Raji (cell line): ENCODE data around the gene RAB3B.

Experiments
- POLR2A ChIP-seq: IDR thresholded peaks from 2 replicates; pipeline ENCODE4 v1.6.1; 2011; ENCODE audit warnings: low read depth, low read length, control low read depth; ENCODE audit not compliant: insufficient read depth

The RAB3B gene

DNA sequence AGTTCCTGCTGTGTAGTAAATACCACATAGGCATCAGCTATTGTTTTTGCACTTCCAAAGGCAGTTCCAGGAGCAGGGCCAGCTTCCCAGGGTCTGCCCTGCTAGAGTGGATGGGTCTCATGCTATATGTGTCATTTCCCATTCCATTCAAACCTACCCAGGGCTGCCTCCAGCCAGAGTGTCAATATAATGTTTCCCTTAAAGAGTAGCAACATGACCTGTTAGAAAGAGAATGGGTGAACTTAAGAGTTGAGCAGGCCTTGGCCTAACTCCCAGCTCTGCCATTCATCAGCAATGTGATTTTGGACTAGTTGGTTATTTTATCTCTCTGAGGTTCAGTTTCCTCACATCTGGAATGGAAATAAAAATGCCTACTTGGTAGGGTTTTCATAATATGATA, 44.9 kb downstream of the RAB3B start:
- TF ChIP-seq POLR2A: no peak

DNA sequence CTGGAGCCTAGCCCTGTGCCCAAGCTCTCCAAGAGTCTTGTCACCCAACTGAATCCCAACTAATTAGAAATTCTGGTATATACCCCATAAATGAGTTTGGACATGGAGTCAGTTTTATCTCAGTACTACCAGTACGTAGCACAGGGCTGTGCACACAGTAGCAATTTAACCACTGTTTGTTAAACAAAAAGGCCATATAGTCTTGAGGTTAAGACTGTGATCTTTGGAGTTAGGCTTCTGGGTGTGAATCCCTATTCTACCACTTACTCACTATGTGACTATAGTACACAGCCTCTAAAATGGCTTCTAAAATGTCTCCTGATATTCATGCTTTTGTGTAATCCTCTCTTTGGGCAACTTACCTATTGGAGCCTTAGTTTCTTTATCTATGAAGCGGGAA, 48.2 kb downstream of the RAB3B start:
- TF ChIP-seq POLR2A: no peak

DNA sequence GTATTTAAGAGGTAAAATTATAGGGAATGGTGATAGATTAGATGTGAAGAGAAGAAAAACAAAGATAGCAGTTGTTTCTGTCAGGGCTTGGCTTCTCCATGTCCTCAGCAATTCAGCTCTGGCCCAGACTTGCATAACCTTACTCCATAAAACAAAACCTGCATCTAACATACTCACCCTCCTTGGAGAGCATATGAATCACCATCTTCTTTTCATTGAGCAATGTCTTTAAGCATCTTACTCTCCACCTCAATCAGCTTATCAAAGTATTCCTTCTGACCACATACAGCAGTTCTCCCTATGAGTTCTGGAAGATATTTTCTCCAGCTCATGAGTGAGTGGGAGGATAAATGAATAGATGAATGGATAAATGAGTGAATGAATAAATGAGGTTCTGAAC, 49.0 kb downstream of the RAB3B start:
- TF ChIP-seq POLR2A: no peak

DNA sequence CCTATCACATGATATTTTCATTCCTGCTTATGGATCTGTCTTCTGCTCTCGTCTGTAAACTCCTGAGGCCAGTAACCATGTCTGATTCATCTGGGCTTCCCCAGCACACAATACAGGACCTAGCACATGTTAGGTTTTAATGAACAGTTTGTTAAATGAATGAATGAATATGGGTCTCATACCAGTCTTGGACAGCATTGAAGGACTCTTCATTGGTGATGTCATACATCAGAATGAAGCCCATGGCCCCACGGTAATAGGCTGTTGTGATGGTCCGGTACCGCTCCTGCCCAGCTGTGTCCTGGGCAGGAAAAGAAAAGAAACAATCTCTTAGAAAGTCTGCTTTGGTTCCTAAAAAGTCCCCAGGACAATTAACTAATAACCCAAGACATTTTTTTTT, 53.4 kb downstream of the RAB3B start:
- no peak for TF ChIP-seq POLR2A

DNA sequence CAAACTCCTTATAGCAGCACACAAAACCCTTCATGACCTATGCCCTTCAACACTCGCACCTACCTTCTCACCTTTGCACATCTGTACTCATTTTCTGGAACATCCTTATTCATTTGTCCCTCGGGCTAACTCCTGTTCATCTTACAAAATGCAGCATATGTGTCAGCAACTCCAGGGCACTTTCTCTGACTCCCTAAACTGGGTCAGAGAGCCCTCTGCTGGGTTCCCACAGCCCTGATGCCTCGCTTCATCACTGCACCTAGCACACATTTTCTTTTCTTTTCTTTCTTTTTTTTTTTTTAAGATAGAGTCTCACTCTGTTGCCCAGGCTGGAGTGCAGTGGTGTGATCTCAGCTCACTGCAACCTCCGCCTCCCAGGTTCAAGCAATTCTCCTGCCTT, 54.0 kb downstream of the RAB3B start:
- TF ChIP-seq POLR2A: no peak

DNA sequence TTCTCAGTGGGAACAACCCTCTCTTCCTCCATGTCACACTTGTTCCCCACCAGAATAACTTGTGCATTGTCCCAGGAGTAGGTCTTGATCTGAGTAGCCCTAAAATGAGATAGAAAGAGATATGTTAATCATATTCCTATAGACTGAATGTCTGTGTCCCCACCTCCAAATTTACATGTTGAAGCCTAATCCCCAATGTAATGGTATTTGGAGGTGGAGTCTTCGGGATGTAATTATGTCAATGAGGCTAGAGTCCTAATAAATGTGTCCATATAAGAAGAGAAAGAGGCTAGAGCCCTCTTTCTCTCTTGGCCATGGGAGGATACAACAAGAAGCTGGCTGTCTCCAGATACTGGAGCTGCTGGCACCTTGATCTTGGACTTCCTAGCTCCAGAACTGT, 57.2 kb downstream of the RAB3B start:
- TF ChIP-seq POLR2A: no peak

DNA sequence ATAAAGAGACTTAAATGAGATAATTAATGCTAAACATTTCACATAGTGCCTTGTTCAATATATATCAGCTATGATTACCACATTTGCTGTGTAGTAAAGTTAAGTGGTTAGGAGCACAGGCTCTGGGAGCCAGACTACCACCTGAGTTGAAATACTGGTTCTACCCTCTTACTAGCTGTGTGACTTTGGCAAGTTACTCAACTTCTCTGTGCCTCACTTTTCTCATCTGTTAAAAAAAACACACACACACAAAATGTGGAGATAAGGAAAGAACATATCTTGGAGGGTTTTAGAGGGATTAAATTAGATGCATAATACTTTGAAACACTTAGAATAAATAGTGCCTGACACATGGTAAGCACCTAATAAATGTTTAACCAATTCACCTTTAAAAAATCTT, 60.2 kb downstream of the RAB3B start:
- no peak for TF ChIP-seq POLR2A

DNA sequence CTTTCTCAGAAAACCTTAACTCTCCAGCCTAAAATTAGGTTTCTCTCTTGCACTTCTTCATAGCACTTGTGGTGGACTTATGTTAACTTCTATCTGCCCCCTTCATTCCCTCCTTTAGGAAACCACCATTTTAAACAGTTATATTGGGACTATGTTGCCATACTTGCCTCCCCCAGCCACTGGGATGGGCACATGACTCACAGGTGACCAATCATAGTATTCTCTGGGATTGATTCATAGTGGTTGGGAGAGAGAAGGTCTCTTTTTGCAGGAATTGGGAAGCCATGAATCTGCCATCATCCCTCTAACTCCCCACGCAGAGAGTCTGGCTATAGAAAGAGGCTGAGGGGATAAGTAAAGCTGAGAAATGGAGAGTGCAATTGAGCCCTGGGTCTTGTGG, 61.6 kb downstream of the RAB3B start:
- TF ChIP-seq POLR2A: no peak

DNA sequence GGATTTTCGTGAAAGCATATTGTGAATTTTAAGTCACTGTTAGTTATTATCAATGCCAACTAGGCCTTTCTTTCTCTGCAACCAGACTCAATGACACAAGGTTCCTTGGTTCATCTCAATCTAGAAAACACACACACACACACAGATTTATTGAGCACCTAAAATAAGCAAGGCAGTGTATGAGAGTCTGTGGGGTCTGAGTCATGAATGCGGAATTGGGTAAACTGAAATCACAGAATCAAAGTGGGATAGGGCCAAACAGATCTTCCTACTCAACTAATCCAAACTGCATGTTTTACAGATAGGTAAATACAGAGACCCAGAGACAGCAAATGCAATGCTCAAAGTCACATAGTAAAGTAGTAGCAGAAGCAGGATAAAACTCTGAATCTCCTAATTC, 63.5 kb downstream of the RAB3B start:
- no peak for TF ChIP-seq POLR2A

DNA sequence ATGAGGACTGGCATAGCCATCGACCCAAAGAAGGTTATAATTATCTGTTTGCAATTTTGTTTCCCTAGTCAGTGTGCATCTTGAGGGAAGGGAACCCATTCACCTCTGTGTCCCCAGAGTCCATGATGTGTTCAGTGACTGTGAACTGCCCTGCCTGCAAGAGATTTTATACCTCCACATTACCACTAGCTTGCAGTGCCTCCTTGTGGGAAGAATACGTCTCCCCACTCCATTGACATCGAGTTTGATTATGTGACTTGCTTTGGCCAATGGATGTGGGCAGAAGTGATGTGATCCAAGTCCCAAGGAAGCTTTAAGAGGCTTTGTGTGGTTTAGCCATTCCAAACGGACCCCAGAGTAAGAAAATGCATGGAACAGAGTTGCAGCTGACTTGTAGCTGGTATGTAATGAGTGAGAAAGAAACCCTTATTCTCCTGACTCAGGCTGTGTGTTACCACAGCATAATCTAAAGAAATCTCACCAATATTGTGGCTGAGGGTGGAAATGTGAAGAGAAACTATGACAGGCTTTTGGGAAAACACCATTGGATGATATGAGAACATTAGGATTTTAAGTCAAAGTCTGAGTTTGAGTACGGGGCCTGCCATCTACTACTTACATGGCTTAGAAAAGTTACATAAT, 64.2 kb downstream of the RAB3B start:
- no peak for TF ChIP-seq POLR2A

DNA sequence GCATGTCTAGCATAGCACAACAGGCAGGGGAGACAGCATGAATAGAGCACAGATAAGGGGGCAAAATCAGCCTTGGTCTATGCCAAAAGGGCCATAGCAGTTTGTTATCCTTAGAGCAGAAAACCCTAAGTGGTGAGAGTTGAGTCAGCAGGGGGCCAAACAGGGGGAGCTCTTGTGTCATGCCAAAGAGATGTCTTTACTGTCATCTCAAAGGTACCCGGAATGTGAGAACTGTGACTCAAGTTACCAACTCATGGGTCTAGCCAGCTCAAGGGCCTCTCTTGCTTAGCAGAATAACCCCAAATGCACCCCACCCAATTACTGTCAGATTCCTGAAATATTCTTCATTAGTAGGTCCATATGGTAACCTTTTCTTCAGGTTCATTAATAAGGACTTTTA, 66.0 kb downstream of the RAB3B start:
- TF ChIP-seq POLR2A: no peak

DNA sequence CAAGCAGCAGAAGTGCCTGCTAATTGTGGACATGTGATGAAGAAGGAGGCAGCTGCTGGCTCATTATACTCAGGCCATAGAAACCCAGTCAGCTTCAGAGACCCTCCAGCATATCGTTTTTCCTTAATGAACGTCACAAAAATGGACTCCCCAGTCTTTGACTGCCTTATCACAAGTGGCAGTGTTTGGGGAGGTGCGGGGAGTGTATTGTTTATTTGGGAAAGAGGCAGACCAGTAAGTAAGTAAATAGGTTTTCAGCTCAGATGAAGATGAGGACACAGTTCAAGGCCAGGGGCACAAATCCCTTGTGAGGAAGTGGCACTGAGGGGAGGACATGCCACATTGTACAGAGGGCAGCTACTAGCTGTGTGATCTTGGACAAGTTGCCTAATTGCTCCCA, 68.5 kb downstream of the RAB3B start:
- no peak for TF ChIP-seq POLR2A

DNA sequence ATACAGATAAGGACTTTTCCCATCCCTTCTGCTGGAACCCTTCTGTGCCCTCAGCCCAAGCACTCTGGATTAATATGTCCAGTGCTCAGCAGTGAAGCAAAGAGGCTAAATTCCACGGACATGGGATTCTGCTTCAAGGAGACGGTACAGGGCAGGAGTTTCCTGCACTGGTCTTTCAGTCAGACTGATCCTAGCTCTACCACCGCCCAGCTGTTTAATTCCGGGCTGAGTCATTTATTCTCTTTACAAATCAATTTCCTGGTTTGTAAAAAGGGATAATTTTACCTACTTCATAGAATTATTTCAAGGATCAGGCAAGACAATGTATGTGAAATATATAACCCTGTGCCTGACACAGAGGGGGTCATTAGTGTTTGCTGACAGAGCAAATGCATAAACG, 70.4 kb downstream of the RAB3B start:
- no peak for TF ChIP-seq POLR2A

DNA sequence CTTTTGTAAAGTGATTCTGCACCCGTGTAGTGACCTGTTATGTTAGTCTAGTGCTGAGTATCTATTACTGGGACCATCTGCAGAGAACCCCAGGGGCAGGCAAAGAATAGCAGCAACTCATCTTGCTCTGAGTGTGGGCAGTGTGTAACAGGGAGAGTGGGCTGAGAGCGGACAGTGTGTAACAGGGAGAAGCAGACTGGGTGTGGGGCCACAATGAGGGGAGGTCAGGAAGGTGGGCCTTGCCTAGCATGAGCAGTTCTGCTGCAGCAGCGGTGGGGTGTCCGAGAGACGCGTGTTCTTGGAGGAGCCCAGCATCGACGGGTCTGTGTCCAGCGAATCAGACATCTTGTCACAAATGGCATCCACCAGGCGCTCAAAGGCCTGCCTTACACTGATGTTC, 70.8 kb downstream of the RAB3B start:
- TF ChIP-seq POLR2A: no peak

DNA sequence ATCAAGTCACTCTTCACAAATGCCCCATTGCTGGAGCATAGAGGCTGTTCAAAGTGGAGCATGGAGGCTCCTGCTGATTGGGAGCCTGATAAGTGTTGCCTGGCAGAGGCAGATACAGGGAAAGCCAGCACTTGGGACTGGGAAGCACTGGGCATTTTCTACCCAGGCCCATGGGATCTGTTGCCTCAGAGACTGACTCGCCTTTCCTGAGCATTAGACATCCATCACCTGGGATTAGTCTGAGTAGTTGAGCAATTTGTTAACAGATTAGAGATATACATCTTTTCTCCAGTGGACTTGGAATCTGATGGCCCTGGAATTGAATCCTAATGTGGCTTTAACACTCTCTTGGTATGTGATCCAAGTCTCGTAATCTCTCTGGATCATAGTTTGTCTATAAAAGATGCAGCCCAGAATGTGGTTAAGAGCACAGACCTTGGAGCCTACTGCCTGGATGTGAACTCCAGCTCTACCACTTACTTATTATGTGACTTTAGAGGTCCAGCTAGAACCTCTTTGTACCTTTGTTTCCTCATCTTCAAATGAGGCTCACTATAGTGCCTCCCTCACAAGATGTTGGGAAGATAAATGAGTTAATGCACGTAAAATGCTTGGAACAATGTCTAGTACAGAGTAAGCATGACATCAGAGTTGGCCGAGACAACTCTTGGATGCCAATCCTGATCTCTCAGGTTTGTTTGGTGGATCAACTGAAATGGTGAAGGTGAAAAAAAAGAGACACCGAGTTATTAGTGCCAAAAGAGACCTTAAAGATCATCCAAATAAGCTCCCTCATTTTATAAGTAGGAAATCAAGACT, 73.7 kb downstream of the RAB3B start:
- no peak for TF ChIP-seq POLR2A

DNA sequence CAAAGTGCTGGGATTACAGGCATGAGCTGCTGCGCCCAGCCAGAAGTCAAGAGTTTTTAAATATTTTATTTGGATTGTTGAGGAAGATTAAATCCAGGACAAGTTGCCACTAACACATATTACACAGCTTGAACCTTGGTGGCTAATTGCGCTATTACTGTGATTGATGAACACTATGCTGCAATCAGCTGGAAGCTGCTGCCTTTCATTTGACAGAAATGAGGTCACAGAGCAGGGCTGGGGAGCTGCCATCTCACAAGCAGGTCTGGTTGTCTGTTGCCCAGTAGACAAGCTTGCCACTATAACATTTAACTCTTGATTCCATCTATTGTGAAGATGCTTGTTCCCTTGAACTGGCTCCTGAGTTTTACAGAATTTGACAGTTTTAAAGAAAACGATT, 74.5 kb downstream of the RAB3B start:
- TF ChIP-seq POLR2A: no peak

DNA sequence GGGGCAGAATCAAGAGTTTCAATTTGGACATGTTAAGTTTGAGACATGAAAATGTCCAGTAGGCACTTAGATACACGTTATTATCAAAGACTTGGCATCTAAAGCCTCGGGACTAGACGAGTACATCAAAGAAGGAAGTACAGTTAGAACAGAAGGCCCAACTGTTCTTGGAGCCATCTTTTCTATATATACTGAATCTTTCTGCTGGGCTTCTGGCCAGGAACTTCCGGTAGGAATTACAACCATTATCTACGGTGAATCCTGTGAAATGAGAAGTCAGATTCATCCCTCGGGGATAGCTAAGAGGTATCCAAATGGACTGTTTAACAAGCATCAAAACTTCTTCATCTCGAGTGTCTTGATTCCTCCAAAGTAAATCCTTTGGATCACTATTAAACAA, 77.6 kb downstream of the RAB3B start:
- TF ChIP-seq POLR2A: no peak
